PC-9 (cell line): ENCODE measurements around the gene MCHR2. TPM values are rescaled to one million over a fixed set of nuclear protein-coding genes. Genes with fewer than 3 reads are reported as not detected.

Experiments
- BruUV-seq: library from RNA; stranded (reverse); fragments of 400-500 nt; replicated peaks from 2 replicates; lab custom pipeline; 2021; lab: Mats Ljungman, UMichigan
- CTCF ChIA-PET: fragments of 300-600 bp; sonication (Branson Sonifier 250); formaldehyde crosslinking; loops from one replicate; lab custom pipeline; 2022; ENCODE audit warnings: antibody characterized with exemption; lab: Charles Lee
- POLR2A ChIA-PET: fragments of 300-600 bp; sonication (Branson Sonifier 250); formaldehyde crosslinking; loops from one replicate; lab custom pipeline; 2022; ENCODE audit warnings: antibody characterized with exemption; ENCODE audit not compliant: unreplicated experiment; lab: Charles Lee
- DNase-seq, 2 experiments: peaks; one replicate each; pipeline versions ENCODE4 v3.0.0 to v3.0.0-alpha.2; 2015 to 2022; ENCODE audit warnings: mixed read lengths in 1 of 2
- H2AFZ ChIP-seq: fragments of 200-600 bp; sonication (generic); 2 replicates; pipeline ENCODE4 v1.8.1; 2017; ENCODE audit warnings: antibody characterized with exemption
- H3F3A ChIP-seq: fragments of 200-600 bp; sonication (generic); 2 replicates; pipeline ENCODE4 v1.8.1; 2017; ENCODE audit warnings: antibody characterized with exemption, mild to moderate bottlenecking, low read depth; ENCODE audit not compliant: insufficient read depth
- H3K27ac ChIP-seq: fragments of 200-600 bp; sonication (generic); 2 replicates; pipeline ENCODE4 v1.6.1; 2016; ENCODE audit warnings: mixed run types
- H3K27me3 ChIP-seq: fragments of 200-600 bp; sonication (generic); 2 replicates; pipeline ENCODE4 v1.6.1; 2016; ENCODE audit warnings: low read depth, mixed run types; ENCODE audit not compliant: insufficient read depth
- H3K36me3 ChIP-seq: fragments of 200-600 bp; sonication (generic); 2 replicates; pipeline ENCODE4 v1.6.1; 2016; ENCODE audit warnings: low read depth, mixed run types
- H3K4me1 ChIP-seq: fragments of 200-600 bp; sonication (generic); replicated peaks from 2 replicates; pipeline ENCODE4 v1.6.1; 2016; ENCODE audit warnings: mixed run types; ENCODE audit not compliant: insufficient read depth
- H3K4me2 ChIP-seq: fragments of 200-600 bp; sonication (generic); 2 replicates; pipeline ENCODE4 v1.6.1; 2017; ENCODE audit warnings: mixed run types
- H3K4me3 ChIP-seq: fragments of 200-600 bp; sonication (generic); 2 replicates; pipeline ENCODE4 v1.6.1; 2016; ENCODE audit warnings: mixed run types
- H3K79me2 ChIP-seq: fragments of 200-600 bp; sonication (generic); 2 replicates; pipeline ENCODE4 v1.6.1; 2017; ENCODE audit warnings: low read depth, mixed run types
- H3K9me2 ChIP-seq: fragments of 200-600 bp; sonication (generic); 2 replicates; pipeline ENCODE4 v1.8.1; 2017; ENCODE audit warnings: mild to moderate bottlenecking; ENCODE audit not compliant: insufficient read depth
- H3K9me3 ChIP-seq: fragments of 200-600 bp; sonication (generic); 2 replicates; pipeline ENCODE4 v1.8.1; 2016; ENCODE audit warnings: low read depth; ENCODE audit not compliant: insufficient read depth
- H4K20me1 ChIP-seq: fragments of 200-600 bp; sonication (generic); 2 replicates; pipeline ENCODE4 v1.8.1; 2017; ENCODE audit not compliant: insufficient read depth
- CTCF ChIP-seq: fragments of 200-600 bp; sonication (generic); conservative IDR thresholded peaks from 2 replicates; pipeline ENCODE4 v1.6.1; 2017; ENCODE audit warnings: mixed run types, antibody characterized with exemption, mild to moderate bottlenecking, moderate library complexity
- EZH2 ChIP-seq: fragments of 200-600 bp; sonication (generic); IDR thresholded peaks from 2 replicates; pipeline ENCODE4 v1.8.0; 2017; ENCODE audit warnings: antibody characterized with exemption, low read depth
- intact Hi-C: fragments of 100-400 bp; cut with micrococcal nuclease; formaldehyde crosslinking; loops from one replicate; pipeline ENCODE4 v1.10.0; 2022; ENCODE audit not compliant: unreplicated experiment
- total RNA-seq: library from RNA; stranded (reverse); gene quantifications from 2 replicates; pipeline ENCODE4 v1.2.3, GENCODE V29; 2021

The MCHR2 gene
- total RNA-seq, 1 experiment from 2014 or later, result not detected

- DNase-seq, result no peak
- Histone ChIP-seq H3K4me3 (no peak overlapping the region), H3K36me3 (no peaks in the 10 kb centered on the region), H3K27me3 (no peaks in the 10 kb centered on the region), H2AFZ (no peak overlapping the region), H4K20me1 (peaks cover 6% of the 10 kb centered on the region; the same call in 1 of the 2 replicates), H3K9me3 (no peaks in the 10 kb centered on the region), H3K9me2 (no peaks in the 10 kb centered on the region), H3F3A (no peaks in the 10 kb centered on the region), H3K27ac (no peak overlapping the region), H3K4me1 (no peaks in the 10 kb centered on the region), H3K4me2 (no peak overlapping the region), H3K79me2 (no peaks in the 10 kb centered on the region)
- no peak for TF ChIP-seq EZH2
- no peak for TF ChIP-seq CTCF
- CTCF ChIA-PET, result no interaction called here
- intact Hi-C loops, result no loop called here
- POLR2A ChIA-PET, result no interaction called here
- no TSS peak for BruUV-seq
Observed at GRCh38 chr6:99967052-99967451, 27.0 kb downstream of the MCHR2 start.

GRCh38 chr6:99960027-99960426, 34.0 kb downstream of the MCHR2 start:
- no peaks in the 10 kb centered on the region for H3K36me3 ChIP-seq
- ChIA-PET POLR2A (no interaction called here), CTCF (no interaction called here)
- no peak overlapping the region for H3K4me3 ChIP-seq
- peaks cover 4% of the 10 kb centered on the region; the same call in 1 of the 2 replicates for H3K9me3 ChIP-seq
- no peaks in the 10 kb centered on the region for H3K9me2 ChIP-seq
- H3K27me3 ChIP-seq, result no peaks in the 10 kb centered on the region
- no peaks in the 10 kb centered on the region for H3K79me2 ChIP-seq
- no peaks in the 10 kb centered on the region for H3K4me1 ChIP-seq
- no peak overlapping the region for H3K27ac ChIP-seq
- BruUV-seq, result no TSS peak
- intact Hi-C loops, result no loop called here
- peaks cover 3% of the 10 kb centered on the region; the same call in 1 of the 2 replicates for H4K20me1 ChIP-seq
- H2AFZ ChIP-seq, result no peak overlapping the region
- no peaks in the 10 kb centered on the region for H3F3A ChIP-seq
- H3K4me2 ChIP-seq, result no peak overlapping the region
- no peak for TF ChIP-seq CTCF
- DNase-seq, result no peak

- BruUV-seq, result no TSS peak
- H3F3A ChIP-seq, result no peaks in the 10 kb centered on the region
- no peak overlapping the region for H2AFZ ChIP-seq
- no peak overlapping the region for H3K4me2 ChIP-seq
- no peaks in the 10 kb centered on the region for H3K9me3 ChIP-seq
- peaks cover 6% of the 10 kb centered on the region; the same call in 1 of the 2 replicates for H4K20me1 ChIP-seq
- H3K79me2 ChIP-seq, result no peaks in the 10 kb centered on the region
- H3K27ac ChIP-seq, result no peak overlapping the region
- CTCF ChIA-PET, result interaction anchor here (0.6 kb wide), 1 partner anchor 190 kb away, joined by 6 read pairs; no protein-coding TSS in a partner anchor
- no peak overlapping the region for H3K4me3 ChIP-seq
- intact Hi-C loops, result no loop called here
- no peaks in the 10 kb centered on the region for H3K27me3 ChIP-seq
- POLR2A ChIA-PET, result no interaction called here
- no peaks in the 10 kb centered on the region for H3K4me1 ChIP-seq
- no peaks in the 10 kb centered on the region for H3K9me2 ChIP-seq
- no peaks in the 10 kb centered on the region for H3K36me3 ChIP-seq
- TF ChIP-seq EZH2 (no peak), CTCF (no peak)
- DNase-seq, result no peak
Observed at GRCh38 chr6:99951016-99951805, 42.8 kb downstream of the MCHR2 start.
